Upper lobe of right lung (tissue), 1 donor: ENCODE results near the gene INPP4B. TPM values are rescaled to one million over a fixed set of nuclear protein-coding genes. Genes with fewer than 3 reads are reported as not detected.

Experiments
- ATAC-seq: fragments of 200-7000 bp; cut with Tn5 transposase; one replicate; pipeline ENCODE4 v1.9.1; 2020; ENCODE audit warnings: mild to moderate bottlenecking, moderate library complexity
- DNase-seq: peaks from one replicate; pipeline ENCODE4 v3.0.0-alpha.2; 2020
- H3K27ac ChIP-seq: fragments of 200-600 bp; one replicate; pipeline ENCODE4 v1.8.0; 2022
- H3K27me3 ChIP-seq: fragments of 200-600 bp; one replicate; pipeline ENCODE4 v1.8.0; 2022; ENCODE audit warnings: mild to moderate bottlenecking
- H3K36me3 ChIP-seq: fragments of 200-600 bp; one replicate; pipeline ENCODE4 v1.8.0; 2022
- H3K4me1 ChIP-seq: fragments of 200-600 bp; one replicate; pipeline ENCODE4 v1.8.0; 2022
- H3K4me3 ChIP-seq: fragments of 200-600 bp; one replicate; pipeline ENCODE4 v1.8.0; 2022; ENCODE audit warnings: mild to moderate bottlenecking
- H3K9me3 ChIP-seq: fragments of 200-600 bp; one replicate; pipeline ENCODE4 v1.8.0; 2022
- intact Hi-C: fragments of 100-400 bp; cut with DNase I; formaldehyde crosslinking; loops from one replicate; pipeline ENCODE4 v1.11.0; 2022
- total RNA-seq: library from RNA; stranded (reverse); fragmentation: NEBNext Ultra II Directional; extraction: Animal tissue kit (Norgen Biotek cat#: 25700); gene quantifications from one replicate; pipeline ENCODE4 v1.2.1, GENCODE V29; 2021
- TF ChIP-seq, protein P1 (sequence below): fragments of 200-600 bp; IDR thresholded peaks from one replicate; pipeline ENCODE4 v1.8.0; 2022; ENCODE audit warnings: antibody characterized with exemption
- donor health status: DM: no; HTN: yes; CAD: no; lungs with severe emphysema.

INPP4B gene
- total RNA-seq, 1 donor from 2014 or later, result 20.7 TPM

DNA sequence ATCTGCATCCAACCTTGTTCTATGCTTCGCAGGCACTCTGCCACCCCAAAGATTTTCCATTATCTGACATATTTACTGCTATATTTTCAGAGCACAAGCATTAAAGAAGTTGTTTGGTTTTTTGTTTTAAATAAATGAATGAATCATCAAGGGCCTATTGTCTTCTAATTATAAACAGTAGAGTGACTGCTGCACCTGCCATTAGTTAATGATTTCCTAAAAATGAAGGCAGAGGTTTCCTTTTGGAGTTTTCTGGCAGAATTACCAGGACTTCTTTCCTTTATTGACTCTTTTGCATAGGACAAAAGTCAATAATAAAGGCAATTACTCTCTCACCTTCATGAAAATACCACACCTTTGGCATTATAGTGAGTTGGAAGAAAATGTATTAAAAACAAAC lies 238.1 kb downstream of the INPP4B start:
- Histone ChIP-seq H3K36me3 (no peaks in the 10 kb centered on the region), H3K4me1 (no peaks in the 10 kb centered on the region), H3K27me3 (no peaks in the 10 kb centered on the region), H3K27ac (no peak overlapping the region), H3K9me3 (peaks cover 6% of the 10 kb centered on the region), H3K4me3 (no peak overlapping the region)
- TF ChIP-seq, protein P1, sequence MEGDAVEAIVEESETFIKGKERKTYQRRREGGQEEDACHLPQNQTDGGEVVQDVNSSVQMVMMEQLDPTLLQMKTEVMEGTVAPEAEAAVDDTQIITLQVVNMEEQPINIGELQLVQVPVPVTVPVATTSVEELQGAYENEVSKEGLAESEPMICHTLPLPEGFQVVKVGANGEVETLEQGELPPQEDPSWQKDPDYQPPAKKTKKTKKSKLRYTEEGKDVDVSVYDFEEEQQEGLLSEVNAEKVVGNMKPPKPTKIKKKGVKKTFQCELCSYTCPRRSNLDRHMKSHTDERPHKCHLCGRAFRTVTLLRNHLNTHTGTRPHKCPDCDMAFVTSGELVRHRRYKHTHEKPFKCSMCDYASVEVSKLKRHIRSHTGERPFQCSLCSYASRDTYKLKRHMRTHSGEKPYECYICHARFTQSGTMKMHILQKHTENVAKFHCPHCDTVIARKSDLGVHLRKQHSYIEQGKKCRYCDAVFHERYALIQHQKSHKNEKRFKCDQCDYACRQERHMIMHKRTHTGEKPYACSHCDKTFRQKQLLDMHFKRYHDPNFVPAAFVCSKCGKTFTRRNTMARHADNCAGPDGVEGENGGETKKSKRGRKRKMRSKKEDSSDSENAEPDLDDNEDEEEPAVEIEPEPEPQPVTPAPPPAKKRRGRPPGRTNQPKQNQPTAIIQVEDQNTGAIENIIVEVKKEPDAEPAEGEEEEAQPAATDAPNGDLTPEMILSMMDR, result no peak
- no peak for ATAC-seq
- no peak for DNase-seq
- intact Hi-C loops, result no loop called here

GRCh38 chr4:142600952-142601351 lies 245.1 kb downstream of the INPP4B start:
- ATAC-seq, result no peak
- Histone ChIP-seq H3K27ac (no peak overlapping the region), H3K9me3 (peaks cover 6% of the 10 kb centered on the region), H3K36me3 (no peaks in the 10 kb centered on the region), H3K4me3 (no peak overlapping the region), H3K27me3 (no peaks in the 10 kb centered on the region), H3K4me1 (no peaks in the 10 kb centered on the region)
- intact Hi-C loops, result no loop called here
- TF ChIP-seq, protein P1, result no peak
- no peak for DNase-seq

- Histone ChIP-seq H3K4me1 (no peaks in the 10 kb centered on the region), H3K4me3 (no peak overlapping the region), H3K27ac (no peak overlapping the region), H3K27me3 (no peaks in the 10 kb centered on the region), H3K9me3 (no peaks in the 10 kb centered on the region), H3K36me3 (no peaks in the 10 kb centered on the region)
- ATAC-seq (no peak), DNase-seq (no peak)
- TF ChIP-seq, protein P1, result no peak
- intact Hi-C loops, result no loop called here
These were observed 248.0 kb downstream of the INPP4B start for GRCh38 chr4:142598132-142598531.

- Histone ChIP-seq H3K9me3 (no peaks in the 10 kb centered on the region), H3K27me3 (no peaks in the 10 kb centered on the region), H3K4me1 (no peaks in the 10 kb centered on the region), H3K27ac (no peak overlapping the region), H3K36me3 (no peaks in the 10 kb centered on the region), H3K4me3 (no peak overlapping the region)
- DNase-seq (no peak), ATAC-seq (no peak)
- intact Hi-C loops, result no loop called here
- TF ChIP-seq, protein P1, result no peak
These were observed 249.5 kb downstream of the INPP4B start for GRCh38 chr4:142596595-142596994.

GRCh38 chr4:142596121-142596520 lies 250.0 kb downstream of the INPP4B start:
- H3K4me3 ChIP-seq, result no peak overlapping the region
- H3K9me3 ChIP-seq, result no peaks in the 10 kb centered on the region
- no peaks in the 10 kb centered on the region for H3K36me3 ChIP-seq
- intact Hi-C loops, result no loop called here
- H3K4me1 ChIP-seq, result no peaks in the 10 kb centered on the region
- no peak for ATAC-seq
- TF ChIP-seq, protein P1, result no peak
- H3K27ac ChIP-seq, result no peak overlapping the region
- DNase-seq, result no peak
- no peaks in the 10 kb centered on the region for H3K27me3 ChIP-seq

GRCh38 chr4:142595222-142595871 lies 250.8 kb downstream of the INPP4B start:
- intact Hi-C loops, result no loop called here
- no peak for DNase-seq
- Histone ChIP-seq H3K27ac (no peak overlapping the region), H3K4me1 (no peaks in the 10 kb centered on the region), H3K36me3 (no peaks in the 10 kb centered on the region), H3K9me3 (no peaks in the 10 kb centered on the region), H3K27me3 (no peaks in the 10 kb centered on the region), H3K4me3 (no peak overlapping the region)
- TF ChIP-seq, protein P1, result no peak
- ATAC-seq, result no peak
